ENCODE measurements around the gene EPHA1. TPM values are rescaled to one million over a fixed set of nuclear protein-coding genes. Genes with fewer than 3 reads are reported as not detected.

Gene EPHA1
- total RNA-seq, 2 donors from 2014 or later: 0.71 TPM; not detected in 1

GRCh38 chr7:143351574-143351973 lies 57.1 kb downstream of the EPHA1 start:
- H3K4me3 ChIP-seq: no peak overlapping the region
- no peak overlapping the region for H3K27ac ChIP-seq
- DNase-seq (ENCODE audit: low spot score): no peak
- no peaks in the 10 kb centered on the region for H3K9me3 ChIP-seq
- no peaks in the 10 kb centered on the region for H3K4me1 ChIP-seq
- no peaks in the 10 kb centered on the region for H3K36me3 ChIP-seq
- TF ChIP-seq CTCF (IDR thresholded peaks at IDR 0.05): no peak
- no peaks in the 10 kb centered on the region for H3K27me3 ChIP-seq

- H3K36me3 ChIP-seq: no peaks in the 10 kb centered on the region
- H3K4me3 ChIP-seq: no peak overlapping the region
- no peak overlapping the region for H3K27ac ChIP-seq
- H3K4me1 ChIP-seq: no peaks in the 10 kb centered on the region
- TF ChIP-seq CTCF (IDR thresholded peaks at IDR 0.05): no peak
- DNase-seq (ENCODE audit: low spot score): no peak
- H3K27me3 ChIP-seq: no peaks in the 10 kb centered on the region
- H3K9me3 ChIP-seq: no peaks in the 10 kb centered on the region
Measured at GRCh38 chr7:143351060-143351459, 57.6 kb downstream of the EPHA1 start.

GRCh38 chr7:143347950-143348349 lies 60.7 kb downstream of the EPHA1 start:
- Histone ChIP-seq H3K27me3 (no peaks in the 10 kb centered on the region), H3K36me3 (no peaks in the 10 kb centered on the region), H3K4me1 (peaks cover 0 to 4% of the 10 kb centered on the region in 2 donors), H3K27ac (no peak overlapping the region), H3K9me3 (no peaks in the 10 kb centered on the region), H3K4me3 (no peak overlapping the region)
- no peak for TF ChIP-seq CTCF (IDR thresholded peaks at IDR 0.05)
- DNase-seq (ENCODE audit: low spot score): no peak

- Histone ChIP-seq H3K27me3 (no peaks in the 10 kb centered on the region), H3K9me3 (no peaks in the 10 kb centered on the region), H3K27ac (no peak overlapping the region), H3K4me1 (peaks cover 0 to 4% of the 10 kb centered on the region in 2 donors), H3K4me3 (no peak overlapping the region), H3K36me3 (no peaks in the 10 kb centered on the region)
- no peak for DNase-seq (ENCODE audit: low spot score)
- TF ChIP-seq CTCF (IDR thresholded peaks at IDR 0.05): no peak
Measured at GRCh38 chr7:143346018-143346417, 62.6 kb downstream of the EPHA1 start.

GRCh38 chr7:143345428-143345900 lies 63.2 kb downstream of the EPHA1 start:
- Histone ChIP-seq H3K36me3 (no peaks in the 10 kb centered on the region), H3K4me3 (peak overlapping the region in 1 of 2 donors; percentile 17), H3K4me1 (peaks cover 0 to 4% of the 10 kb centered on the region in 2 donors), H3K27ac (no peak overlapping the region), H3K27me3 (no peaks in the 10 kb centered on the region), H3K9me3 (no peaks in the 10 kb centered on the region)
- DNase-seq (ENCODE audit: low spot score): no peak
- TF ChIP-seq CTCF (IDR thresholded peaks at IDR 0.05): peak in 1 of 2 donors; percentile 62

GRCh38 chr7:143343596-143343995 lies 65.1 kb downstream of the EPHA1 start:
- no peak for DNase-seq (ENCODE audit: low spot score)
- Histone ChIP-seq H3K4me3 (no peak overlapping the region), H3K27me3 (no peaks in the 10 kb centered on the region), H3K9me3 (no peaks in the 10 kb centered on the region), H3K36me3 (no peaks in the 10 kb centered on the region), H3K27ac (no peak overlapping the region), H3K4me1 (peaks cover 0 to 4% of the 10 kb centered on the region in 2 donors)
- TF ChIP-seq CTCF (IDR thresholded peaks at IDR 0.05): no peak

Measured in right atrium auricular region (tissue), 2 donors.